GM12873 (cell line): ENCODE results near the gene TMEM135.

ENCODE experiments used
- CTCF ChIP-seq: IDR thresholded peaks from 2 replicates; pipeline ENCODE4 v1.5.1; 2012; ENCODE audit warnings: low read depth, mild to moderate bottlenecking, moderate library complexity, low read length, control low read depth; ENCODE audit not compliant: insufficient read depth; ENCODE audit errors: missing control alignments

TMEM135 gene

GRCh38 chr11:87230995-87231394 is 193.3 kb downstream of the TMEM135 start:
- TF ChIP-seq CTCF, result no peak

- no peak for TF ChIP-seq CTCF
Observed at GRCh38 chr11:87232320-87232719, 194.6 kb downstream of the TMEM135 start.

- no peak for TF ChIP-seq CTCF
Observed at GRCh38 chr11:87235366-87235765, 197.6 kb downstream of the TMEM135 start.

- no peak for TF ChIP-seq CTCF
Observed at GRCh38 chr11:87236368-87236767, 198.6 kb downstream of the TMEM135 start.

- TF ChIP-seq CTCF, result no peak
Observed at GRCh38 chr11:87239001-87239400, 201.3 kb downstream of the TMEM135 start.

GRCh38 chr11:87239531-87239930 is 201.8 kb downstream of the TMEM135 start:
- TF ChIP-seq CTCF, result no peak

GRCh38 chr11:87251560-87251959 is 213.8 kb downstream of the TMEM135 start:
- TF ChIP-seq CTCF, result no peak
